Measurements from ENCODE around the gene LPP.
"Not testable (repeated sequence)": the region's sequence is repeated elsewhere in the genome, so short reads cannot be mapped to it uniquely, and the experiment has no call there.

LPP gene

GRCh38 chr3:188396251-188396650 is 242.3 kb downstream of the LPP start:
- DNase-seq (ENCODE audit: low spot score) = no peak

GRCh38 chr3:188396900-188397299 is 242.9 kb downstream of the LPP start:
- no peak for DNase-seq (ENCODE audit: low spot score)

- DNase-seq (ENCODE audit: low spot score) = no peak
Measured at GRCh38 chr3:188397766-188398705, 244.1 kb downstream of the LPP start.

- DNase-seq (ENCODE audit: low spot score) = no peak
Measured at GRCh38 chr3:188400494-188401243, 246.7 kb downstream of the LPP start.

GRCh38 chr3:188401244-188401993 is 247.5 kb downstream of the LPP start:
- no peak for DNase-seq (ENCODE audit: low spot score)

DNA sequence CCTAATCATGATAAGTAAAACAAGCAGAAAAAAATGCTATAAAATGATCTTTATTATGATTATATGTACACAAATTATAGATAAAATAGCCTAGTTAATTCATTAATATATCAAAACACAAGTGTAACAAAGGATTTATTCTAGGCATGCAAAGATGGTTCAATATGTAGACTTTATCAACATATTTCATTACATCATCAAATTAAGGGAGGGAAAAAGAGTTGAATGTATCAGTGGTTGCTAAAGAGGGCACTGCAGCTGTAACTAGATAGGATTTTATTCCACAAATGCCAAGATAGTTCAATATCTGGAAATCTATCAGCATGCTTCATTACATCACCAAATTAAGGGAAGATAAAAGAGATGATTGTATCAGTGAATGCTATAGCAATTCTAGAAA is 248.3 kb downstream of the LPP start:
- DNase-seq (ENCODE audit: low spot score) = no peak

DNA sequence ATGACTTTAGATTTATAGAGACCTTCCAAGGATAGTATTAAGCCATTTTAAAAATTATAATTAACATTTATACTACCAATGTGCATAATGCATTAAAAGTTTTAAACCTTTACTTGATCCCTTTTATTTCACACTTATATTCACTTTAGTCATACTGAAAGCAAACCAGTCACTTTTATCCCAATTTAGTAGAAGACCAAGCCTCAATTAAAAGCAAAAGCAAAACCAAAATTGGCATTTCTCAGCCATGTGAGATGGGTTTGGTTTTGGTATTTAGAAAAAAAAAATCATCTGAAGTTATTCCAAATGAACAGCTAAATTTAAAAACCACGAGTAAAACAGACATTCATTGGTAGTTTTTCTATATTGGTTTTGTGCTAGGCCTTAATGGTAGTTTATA is 249.4 kb downstream of the LPP start:
- no peak for DNase-seq (ENCODE audit: low spot score)

DNA sequence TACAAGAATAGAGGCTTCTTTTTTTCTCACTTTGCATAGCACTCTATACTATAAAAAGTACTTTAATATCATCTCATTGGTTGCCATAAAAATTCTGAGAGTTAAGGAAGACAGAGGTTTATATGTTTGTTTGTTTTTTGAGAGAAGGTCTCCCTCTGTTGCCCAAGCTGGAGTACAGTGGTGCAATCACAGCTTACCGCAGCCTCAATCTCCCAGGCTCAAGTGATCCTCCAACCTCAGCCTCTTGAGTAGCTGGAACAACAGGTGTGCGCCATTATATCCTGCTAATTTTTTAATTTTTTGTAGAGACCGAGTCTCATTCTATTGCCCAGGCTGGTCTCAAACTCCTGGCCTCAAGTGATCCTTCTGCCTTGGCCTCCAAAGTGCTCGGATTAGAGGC is 250.2 kb downstream of the LPP start:
- DNase-seq (ENCODE audit: low spot score) = no peak

- no peak for DNase-seq (ENCODE audit: low spot score)
Measured at GRCh38 chr3:188404701-188405100, 250.7 kb downstream of the LPP start.

- DNase-seq (ENCODE audit: low spot score) = no peak
Measured at GRCh38 chr3:188407158-188407880, 253.4 kb downstream of the LPP start.

DNA sequence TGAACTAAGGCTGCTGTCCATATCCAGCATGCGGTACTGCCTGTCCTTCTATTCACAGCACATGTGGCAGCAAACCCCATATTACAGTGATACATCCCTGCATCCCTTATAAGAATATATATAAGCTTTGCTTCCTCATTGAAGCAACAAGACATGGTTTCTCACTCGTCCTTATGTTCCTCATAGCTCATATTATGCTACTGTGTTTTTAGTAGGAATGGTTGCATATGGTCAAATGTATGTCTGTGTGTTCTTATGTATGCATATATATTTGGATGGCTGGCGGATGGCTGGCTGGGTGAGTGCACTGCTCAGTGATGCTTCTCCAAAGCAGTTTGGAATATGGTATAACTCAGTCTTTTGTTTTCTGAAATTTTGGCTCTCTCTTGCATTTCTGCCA is 254.9 kb downstream of the LPP start:
- no peak for DNase-seq (ENCODE audit: low spot score)

GRCh38 chr3:188411750-188412149 is 257.8 kb downstream of the LPP start:
- no peak for DNase-seq (ENCODE audit: low spot score)

DNA sequence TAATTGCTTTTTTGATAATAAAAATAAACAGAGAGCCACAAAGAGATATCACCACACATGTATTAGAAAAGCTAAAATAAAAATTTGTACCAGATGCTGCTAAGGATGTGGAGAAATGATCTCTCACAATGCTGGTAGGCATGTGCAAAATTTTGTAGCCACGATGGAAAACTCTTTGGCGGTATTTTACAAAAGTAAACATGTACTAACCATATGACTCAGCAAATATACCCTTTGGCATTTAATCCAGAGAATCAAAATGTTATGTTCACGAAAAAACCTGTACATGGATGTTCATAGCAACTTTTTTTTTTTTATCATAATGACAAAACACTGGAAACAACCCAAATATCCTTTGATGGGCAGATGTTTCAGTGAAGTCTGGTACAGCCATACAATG is 261.2 kb downstream of the LPP start:
- no peak for DNase-seq (ENCODE audit: low spot score)

DNA sequence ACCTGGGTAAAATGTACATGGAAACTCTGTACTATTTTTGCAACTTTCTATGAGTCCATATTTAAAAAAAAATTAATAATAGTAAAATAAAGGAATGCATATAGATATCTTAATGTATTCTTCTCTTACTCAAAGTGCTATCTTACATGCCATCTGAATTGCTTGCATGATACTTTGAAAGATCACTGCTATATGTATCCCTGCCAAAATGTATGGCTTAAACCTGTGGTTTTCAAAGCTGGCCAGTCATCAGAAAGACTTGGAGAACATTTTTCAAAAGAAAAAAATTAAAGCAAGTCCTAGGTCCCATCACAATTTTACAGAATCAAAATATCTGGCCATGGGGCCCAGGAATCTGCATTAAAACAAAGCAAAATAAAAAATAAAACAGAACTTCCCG is 262.1 kb downstream of the LPP start:
- DNase-seq (ENCODE audit: low spot score) = no peak

GRCh38 chr3:188417271-188417696 is 263.3 kb downstream of the LPP start:
- no peak for DNase-seq (ENCODE audit: low spot score)

GRCh38 chr3:188417766-188418165 is 263.8 kb downstream of the LPP start:
- DNase-seq (ENCODE audit: low spot score) = no peak

DNA sequence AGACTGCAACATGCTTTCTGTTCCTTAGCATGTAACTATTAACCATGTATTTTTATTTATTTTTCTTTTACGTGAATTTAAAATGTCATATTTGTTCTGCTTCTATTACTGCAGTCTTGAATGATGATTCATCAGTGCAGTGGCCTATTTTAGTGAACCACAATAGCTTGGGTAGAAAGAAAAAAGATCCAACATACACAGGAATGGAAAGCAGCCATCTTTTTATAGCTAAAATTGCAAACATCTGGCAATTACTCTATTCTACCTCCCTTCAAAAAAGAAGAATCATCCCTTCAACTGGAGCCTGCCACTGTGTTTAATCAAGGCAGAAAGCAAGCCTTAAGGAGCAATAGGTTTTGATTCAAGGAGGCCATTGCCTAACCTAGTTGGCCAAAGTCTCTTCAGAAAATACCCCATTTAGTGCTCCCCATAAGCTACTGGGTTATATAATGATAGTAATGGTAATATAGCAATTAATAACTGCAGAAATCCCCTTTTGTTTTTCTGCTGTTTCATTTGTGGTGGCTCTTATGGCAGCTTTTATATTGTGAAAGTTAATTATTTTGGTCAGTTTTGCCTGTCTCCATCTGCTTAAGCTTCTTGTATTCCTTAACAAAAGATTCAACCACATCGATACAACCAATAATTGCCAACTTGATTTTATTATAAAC is 267.3 kb downstream of the LPP start:
- DNase-seq (ENCODE audit: low spot score) = no peak

DNA sequence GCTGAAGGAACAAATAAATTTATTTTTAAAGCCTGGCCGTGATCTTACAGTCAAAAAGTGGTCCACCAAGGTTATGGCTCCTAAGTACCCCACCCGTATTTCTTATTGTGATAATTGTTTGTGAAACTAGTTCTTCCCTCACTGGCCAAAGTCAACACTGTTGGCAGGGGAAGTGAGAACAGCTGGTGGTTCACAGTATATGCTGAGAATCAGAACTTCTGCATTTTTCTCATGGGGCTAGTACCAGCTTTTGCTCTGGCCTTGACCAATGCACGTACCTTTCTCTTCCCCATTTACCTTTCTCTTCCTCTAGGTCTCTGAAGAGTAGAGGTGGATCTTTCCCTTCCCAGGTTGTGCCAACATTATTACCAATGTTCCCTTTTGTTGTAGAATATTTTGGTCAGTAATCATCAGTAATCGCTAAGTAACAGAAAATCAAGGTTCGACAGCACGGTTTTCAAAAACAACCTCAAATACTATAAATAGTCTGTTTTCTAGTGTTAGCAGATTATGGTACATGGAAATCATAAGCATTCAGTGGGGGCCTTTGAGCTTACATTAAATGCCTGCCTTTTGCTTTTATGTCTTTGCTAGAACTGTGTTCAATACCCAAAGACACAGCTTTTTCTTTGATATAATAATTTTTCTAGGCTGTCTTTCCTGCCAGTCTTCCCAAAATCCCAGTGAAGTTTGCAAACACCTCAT is 268.0 kb downstream of the LPP start:
- no peak for DNase-seq (ENCODE audit: low spot score)

- not testable (repeated sequence) for DNase-seq (ENCODE audit: low spot score)
Measured at GRCh38 chr3:188427981-188428380, 274.0 kb downstream of the LPP start.

DNA sequence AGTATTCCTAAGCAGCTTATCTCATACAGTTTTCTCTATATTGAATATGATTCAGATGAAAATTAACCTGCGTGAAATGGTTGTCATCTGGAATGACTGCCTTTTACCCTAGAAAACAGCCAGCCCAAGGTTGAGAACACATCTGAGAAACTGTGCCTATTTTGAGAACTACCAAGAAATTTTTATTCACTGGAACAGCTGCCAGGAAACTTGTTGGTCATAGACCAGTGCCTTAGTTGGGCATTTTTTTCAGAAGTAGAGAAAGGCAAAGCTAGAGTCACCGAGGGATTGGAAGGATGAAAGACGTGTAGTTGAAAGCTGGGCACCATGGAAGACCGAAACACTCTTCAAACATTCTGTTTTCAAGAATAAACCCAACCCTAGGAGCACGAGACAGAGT is 277.1 kb downstream of the LPP start:
- no peak for DNase-seq (ENCODE audit: low spot score)
